Vagina (tissue), 2 donors: ENCODE data around the gene MTMR4. TPM values are rescaled to one million over a fixed set of nuclear protein-coding genes. Genes with fewer than 3 reads are reported as not detected.

Experiments
- DNase-seq, 2 donors: peaks; one replicate each; pipeline ENCODE4 v3.0.0-alpha.2; 2017; ENCODE audit errors: extremely low spot score in 2 of 2
- H3K27ac ChIP-seq: fragments of 200-600 bp; sonication (generic); one replicate; pipeline ENCODE4 v1.5.1; 2019
- H3K27me3 ChIP-seq: fragments of 200-600 bp; sonication (generic); one replicate; pipeline ENCODE4 v1.5.1; 2019
- H3K36me3 ChIP-seq, 2 donors: fragments of 200-600 bp; sonication (generic); one replicate each; pipeline ENCODE4 v1.5.1; 2017 to 2019
- H3K4me1 ChIP-seq: fragments of 200-600 bp; sonication (generic); one replicate; pipeline ENCODE4 v1.5.1; 2019
- H3K4me3 ChIP-seq, 2 donors: fragments of 200-600 bp; sonication (generic); 1 replicate in 1 of 2; 2 replicates in 1 of 2; pipeline ENCODE4 v1.5.1; 2016 to 2019
- H3K9me3 ChIP-seq: fragments of 200-600 bp; sonication (generic); one replicate; pipeline ENCODE4 v1.5.1; 2019
- CTCF ChIP-seq, 3 experiments: fragments of 450-650 bp in 2 of 3; fragments of 200-600 bp in 1 of 3; sonication (generic) in 1 of 3; IDR thresholded peaks; one replicate each; pipeline ENCODE4 v1.5.1; 2017 to 2019; ENCODE audit warnings: antibody characterized with exemption in 3 of 3, mild to moderate bottlenecking in 2 of 3, moderate library complexity in 2 of 3
- POLR2A ChIP-seq, 2 donors: fragments of 450-650 bp; IDR thresholded peaks; one replicate each; pipeline ENCODE4 v1.6.1; 2017; ENCODE audit warnings: antibody characterized with exemption in 2 of 2, mild to moderate bottlenecking in 2 of 2, moderate library complexity in 2 of 2
- POLR2AphosphoS5 ChIP-seq, 2 donors: sonication (generic); formaldehyde crosslinking; IDR thresholded peaks; one replicate each; pipeline ENCODE4 v1.9.0; 2017; ENCODE audit warnings: antibody characterized with exemption in 2 of 2, mild to moderate bottlenecking in 2 of 2, low read depth in 1 of 2; ENCODE audit not compliant: insufficient read depth in 1 of 2
- intact Hi-C: fragments of 100-400 bp; cut with DNase I; formaldehyde crosslinking; loops from one replicate; pipeline ENCODE4 v1.15.1; 2023
- total RNA-seq: library from RNA; depleted of rRNA; stranded (reverse); fragments of >200 nt; gene quantifications from one replicate; pipeline ENCODE4 v1.2.3, GENCODE V29; 2016

The MTMR4 gene
- total RNA-seq, 1 donor from 2014 or later = 15.7 TPM

- intact Hi-C loops = loop anchor here (10.0 kb wide), 1 partner anchor 149 kb away; no protein-coding TSS in a partner anchor
- Histone ChIP-seq H3K4me1 (peaks cover 7% of the 10 kb centered on the region), H3K9me3 (no peaks in the 10 kb centered on the region), H3K27ac (no peak overlapping the region), H3K36me3 (no peaks in the 10 kb centered on the region), H3K27me3 (no peaks in the 10 kb centered on the region), H3K4me3 (no peak overlapping the region)
- no peak for TF ChIP-seq POLR2AphosphoS5 (IDR thresholded peaks at IDR 0.05; ENCODE audit: insufficient read depth in 1 of 2, low read depth in 1 of 2)
- TF ChIP-seq POLR2A (IDR thresholded peaks at IDR 0.05) = no peak
- no peak for TF ChIP-seq CTCF (IDR thresholded peaks at IDR 0.05)
- DNase-seq = no peak
These were observed 21.0 kb upstream of the MTMR4 start for GRCh38 chr17:58535431-58535830.

- H3K36me3 ChIP-seq = no peaks in the 10 kb centered on the region
- no peak overlapping the region for H3K27ac ChIP-seq
- no peak for DNase-seq
- no peaks in the 10 kb centered on the region for H3K27me3 ChIP-seq
- H3K9me3 ChIP-seq = no peaks in the 10 kb centered on the region
- no peak for TF ChIP-seq CTCF (IDR thresholded peaks at IDR 0.05)
- no peak for TF ChIP-seq POLR2AphosphoS5 (IDR thresholded peaks at IDR 0.05; ENCODE audit: insufficient read depth in 1 of 2, low read depth in 1 of 2)
- no peak for TF ChIP-seq POLR2A (IDR thresholded peaks at IDR 0.05)
- intact Hi-C loops = loop anchor here (10.0 kb wide), 1 partner anchor 150 kb away; no protein-coding TSS in a partner anchor
- no peak overlapping the region for H3K4me3 ChIP-seq
- H3K4me1 ChIP-seq = peaks cover 7% of the 10 kb centered on the region
These were observed 20.5 kb upstream of the MTMR4 start for GRCh38 chr17:58534901-58535421.

GRCh38 chr17:58534331-58534730 lies 19.9 kb upstream of the MTMR4 start:
- H3K36me3 ChIP-seq = no peaks in the 10 kb centered on the region
- H3K9me3 ChIP-seq = no peaks in the 10 kb centered on the region
- TF ChIP-seq POLR2AphosphoS5 (IDR thresholded peaks at IDR 0.05; ENCODE audit: insufficient read depth in 1 of 2, low read depth in 1 of 2) = no peak
- no peak for TF ChIP-seq POLR2A (IDR thresholded peaks at IDR 0.05)
- no peak for TF ChIP-seq CTCF (IDR thresholded peaks at IDR 0.05)
- no peaks in the 10 kb centered on the region for H3K27me3 ChIP-seq
- peaks cover 7% of the 10 kb centered on the region for H3K4me1 ChIP-seq
- DNase-seq = no peak
- intact Hi-C loops = loop anchor here (10.0 kb wide), 1 partner anchor 150 kb away; no protein-coding TSS in a partner anchor
- no peak overlapping the region for H3K4me3 ChIP-seq
- H3K27ac ChIP-seq = no peak overlapping the region

GRCh38 chr17:58533616-58534188 lies 19.3 kb upstream of the MTMR4 start:
- no peak overlapping the region for H3K4me3 ChIP-seq
- H3K27ac ChIP-seq = no peak overlapping the region
- H3K9me3 ChIP-seq = no peaks in the 10 kb centered on the region
- H3K36me3 ChIP-seq = no peaks in the 10 kb centered on the region
- intact Hi-C loops = loop anchor here (10.0 kb wide), 1 partner anchor 151 kb away; no protein-coding TSS in a partner anchor
- DNase-seq = no peak
- no peaks in the 10 kb centered on the region for H3K27me3 ChIP-seq
- H3K4me1 ChIP-seq = peaks cover 7% of the 10 kb centered on the region
- no peak for TF ChIP-seq POLR2AphosphoS5 (IDR thresholded peaks at IDR 0.05; ENCODE audit: insufficient read depth in 1 of 2, low read depth in 1 of 2)

GRCh38 chr17:58532555-58532951 lies 18.1 kb upstream of the MTMR4 start:
- H3K4me1 ChIP-seq = peaks cover 7% of the 10 kb centered on the region
- H3K27ac ChIP-seq = peak overlapping the region; percentile 65
- no peak for DNase-seq
- no peaks in the 10 kb centered on the region for H3K9me3 ChIP-seq
- intact Hi-C loops = loop anchor here (10.0 kb wide), 1 partner anchor 152 kb away; no protein-coding TSS in a partner anchor
- no peaks in the 10 kb centered on the region for H3K36me3 ChIP-seq
- H3K4me3 ChIP-seq = peak overlapping the region; percentile 53 to 59
- TF ChIP-seq CTCF (IDR thresholded peaks at IDR 0.05) = no peak
- no peak for TF ChIP-seq POLR2AphosphoS5 (IDR thresholded peaks at IDR 0.05; ENCODE audit: insufficient read depth in 1 of 2, low read depth in 1 of 2)
- TF ChIP-seq POLR2A (IDR thresholded peaks at IDR 0.05) = no peak
- no peaks in the 10 kb centered on the region for H3K27me3 ChIP-seq
